NK-92 treated with Interleukin-12 subunit alpha and Interleukin-12 subunit beta, amount 100 ng/mL, for 24 hours (cell line): ENCODE results near the gene NGDN.
"Not testable (repeated sequence)": the region's sequence is repeated elsewhere in the genome, so short reads cannot be mapped to it uniquely, and the experiment has no call there.

ENCODE experiments used
- DNase-seq: peaks from one replicate; lab custom pipeline; 2025; lab: John Stamatoyannopoulos, UW

Gene NGDN

DNA sequence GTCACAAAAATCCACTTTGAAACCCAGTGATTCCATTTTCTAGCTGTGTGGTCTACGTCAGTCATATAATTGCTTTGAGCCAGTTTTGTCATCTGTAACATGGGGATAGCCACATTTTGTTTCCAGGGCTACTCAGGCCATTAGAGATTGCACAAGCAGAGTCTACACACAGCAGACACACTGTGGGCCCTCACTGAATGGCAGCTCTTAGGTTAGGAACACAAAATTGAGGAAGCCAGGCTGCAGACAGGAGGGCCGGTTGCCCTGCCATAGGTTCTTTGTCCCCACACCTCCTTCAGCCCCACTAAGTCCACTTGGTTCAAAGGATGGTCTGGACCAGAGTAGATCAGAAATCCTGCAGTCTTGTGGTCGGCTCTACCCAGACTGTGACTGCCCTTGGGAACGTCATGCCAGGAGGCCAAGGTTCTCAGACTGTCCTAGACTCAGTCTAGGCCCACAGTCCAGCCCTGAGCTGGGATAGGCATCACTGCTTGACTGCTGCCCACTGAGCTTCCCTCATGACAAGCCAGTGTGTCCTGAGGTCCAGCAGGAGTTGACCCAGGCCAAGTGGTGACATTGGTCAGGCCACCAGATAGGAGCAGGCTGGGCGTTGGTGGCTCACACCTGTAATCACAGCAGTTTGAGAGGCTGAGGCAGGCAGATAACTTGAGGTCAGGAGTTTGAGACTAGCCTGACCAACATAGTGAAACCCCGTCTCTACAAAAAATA lies 30.2 kb upstream of the NGDN start:
- DNase-seq = no peak

DNA sequence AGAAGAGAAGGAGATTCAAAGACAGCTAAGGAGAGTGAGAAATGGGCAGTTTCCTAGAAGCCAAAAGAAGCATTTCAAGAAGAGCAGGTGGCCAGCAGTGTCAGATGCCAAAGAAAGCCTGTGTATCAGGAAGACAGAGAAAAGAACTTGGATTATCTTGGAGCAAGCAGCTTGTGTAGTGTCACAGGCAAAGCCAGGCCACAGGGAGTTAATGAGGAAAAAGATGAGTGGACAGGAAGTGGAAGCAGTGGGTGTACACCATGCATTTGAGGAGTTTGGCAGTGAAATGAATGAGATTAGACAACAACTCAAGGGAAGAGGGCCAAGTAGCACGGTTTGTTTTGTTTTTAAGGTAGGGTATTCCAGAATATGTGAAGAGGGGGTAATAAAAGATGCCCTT lies 28.4 kb upstream of the NGDN start:
- DNase-seq = no peak

- DNase-seq = peak; percentile 6
These were observed 26.7 kb upstream of the NGDN start for GRCh38 chr14:23442721-23443356.

DNA sequence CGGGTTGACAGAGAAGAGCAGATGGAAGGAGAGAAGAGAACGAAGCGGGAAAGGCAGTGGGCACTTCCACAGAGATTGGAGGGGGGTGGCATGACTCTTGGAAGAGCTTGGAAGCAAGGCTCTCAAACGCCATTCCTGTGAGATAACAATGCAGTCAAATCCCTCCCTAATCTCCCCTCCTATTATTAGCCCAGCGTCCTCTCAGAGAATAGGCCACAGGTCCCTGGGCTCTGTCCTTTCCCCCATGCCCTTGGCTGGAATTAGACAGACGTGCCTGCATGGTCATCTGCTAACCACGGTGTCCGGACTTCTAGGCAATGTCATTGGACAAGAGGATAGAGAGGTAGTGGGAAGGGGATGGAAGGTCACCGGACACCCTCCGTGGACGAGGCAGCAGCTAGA lies 26.1 kb upstream of the NGDN start:
- no peak for DNase-seq

- no peak for DNase-seq
These were observed 25.6 kb upstream of the NGDN start for GRCh38 chr14:23443881-23444280.

GRCh38 chr14:23444314-23444713 lies 25.2 kb upstream of the NGDN start:
- no peak for DNase-seq

DNA sequence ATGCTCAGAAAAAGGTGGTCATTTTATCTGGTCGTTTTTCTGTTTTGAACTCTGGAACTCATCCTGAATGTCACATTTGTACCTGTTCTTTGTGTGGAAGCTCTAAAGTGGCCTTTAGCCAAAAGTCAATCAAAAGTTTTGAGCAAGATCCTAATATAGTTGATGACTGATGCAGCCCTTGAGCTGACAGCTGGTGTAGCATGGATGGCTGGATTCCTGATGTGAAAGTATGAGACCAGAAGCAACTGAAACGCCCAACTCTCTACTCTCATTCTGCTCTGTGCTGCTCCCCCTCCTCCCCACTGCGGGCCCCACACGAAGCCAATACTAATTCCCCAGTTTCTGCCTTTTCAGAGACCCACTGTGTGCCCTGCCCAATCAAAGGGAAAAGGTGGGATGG lies 23.7 kb upstream of the NGDN start:
- DNase-seq = no peak

DNA sequence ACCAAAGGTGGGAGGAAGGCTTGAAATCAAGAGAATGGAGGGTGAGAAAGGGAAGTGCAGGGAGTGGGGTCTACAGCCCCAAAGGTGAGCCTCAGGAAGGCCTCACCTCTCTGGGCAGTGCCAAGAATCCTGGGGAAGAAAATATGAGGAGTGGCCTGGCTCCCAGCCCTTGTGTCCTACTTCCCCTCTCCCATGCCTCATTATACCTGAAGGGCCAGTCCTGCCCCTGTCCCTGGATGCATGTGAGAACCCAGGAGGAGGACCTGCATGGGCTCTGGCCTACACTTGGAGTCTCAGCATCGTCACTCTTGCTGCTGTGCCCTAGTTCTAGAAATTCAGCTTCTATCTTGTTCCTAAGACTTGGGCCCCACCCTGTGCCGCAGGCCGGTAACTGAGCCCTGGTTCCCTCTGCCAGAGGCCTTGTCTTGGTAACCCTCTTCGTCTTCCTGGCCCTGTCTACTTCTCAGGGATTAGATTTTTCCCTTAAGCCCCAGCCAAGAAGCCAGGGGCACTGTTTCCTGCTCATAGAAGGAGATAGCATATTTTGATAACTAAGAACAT lies 23.1 kb upstream of the NGDN start:
- no peak for DNase-seq

GRCh38 chr14:23447361-23448350 lies 21.8 kb upstream of the NGDN start:
- DNase-seq = no peak

DNA sequence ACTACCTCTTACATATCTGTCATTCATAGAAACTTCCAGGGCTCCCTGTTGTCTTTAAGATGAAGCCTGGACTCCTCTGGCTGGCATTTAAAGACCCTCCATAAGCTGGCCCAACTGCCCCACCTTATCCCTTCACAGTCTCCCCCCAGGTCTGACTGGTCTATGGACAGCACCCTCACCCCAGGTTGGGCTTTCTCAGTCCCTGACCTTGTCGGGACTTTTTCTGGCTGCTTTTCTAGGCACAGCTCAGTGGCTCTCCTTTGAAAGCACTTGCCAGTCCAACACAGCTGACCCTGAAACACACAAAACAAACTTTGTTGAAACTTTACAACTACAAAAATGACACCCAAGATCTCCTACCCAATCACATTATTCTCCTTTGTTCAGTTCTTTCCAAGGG lies 20.2 kb upstream of the NGDN start:
- DNase-seq = no peak

DNA sequence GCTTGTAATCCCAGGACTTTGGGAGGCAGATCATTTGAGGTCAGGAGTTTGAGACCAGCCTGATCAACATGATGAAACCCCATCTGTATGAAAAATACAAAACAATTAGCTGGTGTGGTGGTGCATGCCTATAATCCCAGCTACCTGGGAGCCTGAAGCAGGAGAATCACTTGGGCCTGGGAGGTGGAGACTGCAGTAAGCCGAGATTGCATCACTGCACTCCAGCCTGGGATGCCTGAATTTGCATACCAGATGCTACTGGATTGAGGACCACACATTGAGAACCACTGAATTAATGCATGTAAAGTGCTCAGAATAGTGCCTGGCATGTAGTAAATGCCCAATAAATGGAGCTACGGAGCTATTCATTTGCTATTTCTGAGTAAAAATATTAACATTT lies 19.1 kb upstream of the NGDN start:
- no peak for DNase-seq

GRCh38 chr14:23452237-23452636 lies 17.3 kb upstream of the NGDN start:
- DNase-seq = no peak

DNA sequence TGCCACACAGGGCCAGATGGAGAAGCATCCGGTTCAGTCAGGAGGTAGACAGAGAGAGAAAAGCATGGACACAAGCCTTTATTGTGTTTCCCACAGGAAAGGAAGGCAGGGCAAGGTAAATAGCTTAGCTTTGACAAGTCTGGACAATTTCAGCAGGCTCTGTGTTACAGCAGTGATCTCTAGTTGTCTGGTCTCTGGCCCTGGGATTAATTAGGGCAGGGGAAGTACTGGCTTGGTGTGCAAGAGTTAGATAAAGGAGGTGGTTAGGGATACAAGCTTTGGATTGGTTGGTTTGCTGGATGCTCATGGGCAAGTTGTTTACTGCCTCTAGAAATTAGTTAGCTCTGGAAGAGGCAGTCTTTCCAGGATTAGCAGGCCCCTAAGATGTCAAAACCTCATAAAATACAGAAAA lies 15.1 kb upstream of the NGDN start:
- no peak for DNase-seq

DNA sequence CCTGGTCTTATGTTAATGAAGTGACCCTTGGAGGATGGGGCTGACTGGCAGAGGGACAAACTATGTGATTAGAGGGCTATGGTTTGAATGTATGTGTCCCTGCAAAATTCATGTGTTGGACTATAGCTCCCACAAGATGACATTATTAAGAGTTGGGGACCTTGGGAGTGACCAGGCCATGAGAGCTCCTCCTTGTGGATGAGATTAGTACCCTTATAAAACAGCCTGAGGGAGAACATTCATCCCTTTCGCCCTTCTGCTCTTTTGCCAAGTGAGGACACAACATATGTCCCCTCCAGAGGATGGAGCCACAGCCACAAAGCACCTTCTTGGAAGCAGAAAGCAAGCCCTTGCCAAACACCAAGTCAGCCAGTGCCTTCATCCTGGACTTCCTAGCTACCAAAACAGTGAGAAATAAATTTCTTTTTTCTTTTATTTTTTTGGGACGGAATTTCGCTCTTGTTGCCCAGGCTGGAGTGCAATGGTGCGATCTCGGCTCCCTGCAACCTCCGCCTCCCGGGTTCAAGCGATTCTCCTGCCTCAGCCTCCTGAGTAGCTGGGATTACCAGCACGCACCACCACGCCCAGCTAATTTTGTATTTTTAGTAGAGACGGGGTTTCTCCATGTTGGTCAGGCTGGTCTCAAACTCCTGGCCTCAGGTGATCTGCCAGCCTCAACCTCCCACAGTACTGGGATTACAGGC lies 12.5 kb upstream of the NGDN start:
- not testable (repeated sequence) for DNase-seq

GRCh38 chr14:23457587-23458445 lies 11.7 kb upstream of the NGDN start:
- no peak for DNase-seq

GRCh38 chr14:23460960-23461359 lies 8.5 kb upstream of the NGDN start:
- DNase-seq = no peak

GRCh38 chr14:23464700-23465099 lies 4.8 kb upstream of the NGDN start:
- no peak for DNase-seq

DNA sequence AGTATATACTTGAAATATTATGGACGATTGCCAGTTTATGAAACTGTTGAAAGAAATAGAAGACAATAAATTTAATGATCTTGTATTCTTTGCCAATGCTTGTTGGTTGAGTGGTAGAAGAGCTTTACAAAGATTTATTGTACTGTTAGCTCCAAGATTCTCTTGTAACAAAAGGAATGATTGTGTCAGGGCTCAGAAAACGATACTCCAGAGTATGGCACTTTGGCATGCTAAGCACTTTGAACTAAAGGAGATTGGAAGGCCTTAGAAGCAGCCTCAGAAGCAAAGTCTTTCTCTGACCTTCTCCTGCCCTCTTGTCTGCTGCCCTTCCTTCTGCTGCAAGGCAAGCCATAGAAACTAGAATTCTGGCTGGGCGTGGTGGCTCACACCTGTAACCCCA lies 4.2 kb upstream of the NGDN start:
- DNase-seq = no peak

DNA sequence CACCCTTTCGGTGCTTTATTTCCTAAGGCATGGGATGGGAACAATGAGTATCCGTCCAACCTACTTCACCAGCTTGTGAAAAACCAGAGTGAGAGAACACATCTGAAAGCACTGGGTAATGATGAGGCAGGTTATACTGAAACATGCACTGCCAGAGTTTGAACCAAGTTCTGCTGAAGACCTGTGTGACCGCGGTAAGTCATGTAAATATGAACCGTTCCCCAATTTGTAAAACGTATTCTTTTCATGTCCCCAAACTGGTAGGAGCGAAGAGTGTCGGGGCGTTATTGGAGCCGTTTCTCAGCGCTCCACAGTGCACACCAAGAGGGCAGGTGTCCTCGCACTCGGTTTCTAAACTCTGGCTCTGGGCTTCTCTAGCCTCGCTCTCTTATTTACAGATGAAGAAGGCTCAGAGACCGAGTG lies 788 bp upstream of the NGDN start:
- no peak for DNase-seq

DNA sequence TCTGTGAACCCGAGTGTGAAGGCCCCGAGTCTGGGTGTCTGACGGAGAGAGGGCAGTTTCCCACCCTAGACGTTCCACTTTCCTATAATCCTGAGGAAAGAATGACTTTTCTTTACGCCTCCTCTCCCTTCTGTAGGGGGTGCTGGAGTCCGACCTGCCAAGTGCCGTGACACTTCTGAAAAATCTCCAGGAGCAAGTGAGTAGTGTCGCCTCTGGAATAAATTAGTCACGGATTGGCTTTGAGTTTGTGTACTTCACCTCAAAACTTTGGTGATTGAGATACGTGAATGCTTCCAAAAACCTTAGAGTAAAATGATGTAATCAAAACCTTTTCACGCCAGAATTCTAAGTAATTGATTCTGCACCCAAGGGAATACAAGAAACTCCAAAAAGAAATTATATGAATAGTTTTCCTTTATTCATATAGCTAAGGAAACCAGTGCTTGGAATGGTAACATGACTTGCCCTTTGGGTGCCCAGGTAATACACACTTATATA lies 452 bp downstream of the NGDN start:
- peak; percentile 34 for DNase-seq

GRCh38 chr14:23470947-23471346 lies 1.4 kb downstream of the NGDN start:
- DNase-seq = no peak
